ENCODE results near the gene ISG15.
"Not testable (repeated sequence)": the region's sequence is repeated elsewhere in the genome, so short reads cannot be mapped to it uniquely, and the experiment has no call there.

Gene ISG15

GRCh38 chr1:995665-996633, 17.3 kb upstream of the ISG15 start:
- DNase-seq (ENCODE audit: low spot score) = no peak

- DNase-seq (ENCODE audit: low spot score) = no peak
Observed at GRCh38 chr1:996851-997712, 16.2 kb upstream of the ISG15 start.

- DNase-seq (ENCODE audit: low spot score) = no peak
Observed at GRCh38 chr1:997713-997992, 15.6 kb upstream of the ISG15 start.

- DNase-seq (ENCODE audit: low spot score) = no peak
Observed at GRCh38 chr1:997993-998744, 15.1 kb upstream of the ISG15 start.

GRCh38 chr1:998745-998994, 14.6 kb upstream of the ISG15 start:
- no peak for DNase-seq (ENCODE audit: low spot score)

GRCh38 chr1:998995-999724, 14.1 kb upstream of the ISG15 start:
- no peak for DNase-seq (ENCODE audit: low spot score)

- DNase-seq (ENCODE audit: low spot score) = peak; percentile 87
Observed at GRCh38 chr1:999725-1000356, 13.5 kb upstream of the ISG15 start, which contains the start of gene HES4. HES4 (minus strand) TSS chr1:1000097; CDS start chr1:999973, 124 bp downstream.

- peak; percentile 52 for DNase-seq (ENCODE audit: low spot score)
Observed at GRCh38 chr1:1000357-1001056, 12.8 kb upstream of the ISG15 start.

- DNase-seq (ENCODE audit: low spot score) = no peak
Observed at GRCh38 chr1:1001057-1001783, 12.1 kb upstream of the ISG15 start.

GRCh38 chr1:1003618-1004419, 9.5 kb upstream of the ISG15 start:
- no peak for DNase-seq (ENCODE audit: low spot score)

- DNase-seq (ENCODE audit: low spot score) = no peak
Observed at GRCh38 chr1:1004420-1004779, 8.9 kb upstream of the ISG15 start.

- no peak for DNase-seq (ENCODE audit: low spot score)
Observed at GRCh38 chr1:1004780-1005697, 8.3 kb upstream of the ISG15 start.

- no peak for DNase-seq (ENCODE audit: low spot score)
Observed at GRCh38 chr1:1005774-1006304, 7.5 kb upstream of the ISG15 start.

GRCh38 chr1:1006305-1007159, 6.8 kb upstream of the ISG15 start:
- DNase-seq (ENCODE audit: low spot score) = no peak

GRCh38 chr1:1010131-1010530, 3.2 kb upstream of the ISG15 start:
- not testable (repeated sequence) for DNase-seq (ENCODE audit: low spot score)

GRCh38 chr1:1011396-1011949, 1.8 kb upstream of the ISG15 start:
- DNase-seq (ENCODE audit: low spot score) = no peak

GRCh38 chr1:1012736-1013104, 577 bp upstream of the ISG15 start:
- DNase-seq (ENCODE audit: low spot score) = not testable (repeated sequence)
